GM21390 (cell line): ENCODE results near the gene SYAP1.
"Not testable (repeated sequence)": the region's sequence is repeated elsewhere in the genome, so short reads cannot be mapped to it uniquely, and the experiment has no call there.

Experiments
- ATAC-seq: cut with Tn5 transposase; IDR thresholded peaks from one replicate; pipeline ENCODE4 v1.9.1; 2021; ENCODE audit not compliant: unreplicated experiment

SYAP1 gene

GRCh38 chrX:16722481-16722880, 3.1 kb downstream of the SYAP1 start:
- ATAC-seq: no peak

GRCh38 chrX:16725072-16725471, 5.7 kb downstream of the SYAP1 start:
- ATAC-seq: no peak

- peak; percentile 64 for ATAC-seq
Measured at GRCh38 chrX:16726347-16726988, 7.1 kb downstream of the SYAP1 start.

- no peak for ATAC-seq
Measured at GRCh38 chrX:16727637-16728036, 8.2 kb downstream of the SYAP1 start.

GRCh38 chrX:16730450-16730849, 11.0 kb downstream of the SYAP1 start:
- no peak for ATAC-seq

GRCh38 chrX:16733013-16733412, 13.6 kb downstream of the SYAP1 start:
- no peak for ATAC-seq

GRCh38 chrX:16737024-16737423, 17.6 kb downstream of the SYAP1 start:
- no peak for ATAC-seq

- ATAC-seq: no peak
Measured at GRCh38 chrX:16739574-16739973, 20.2 kb downstream of the SYAP1 start.

- no peak for ATAC-seq
Measured at GRCh38 chrX:16743604-16744325, 24.4 kb downstream of the SYAP1 start.

- no peak for ATAC-seq
Measured at GRCh38 chrX:16745102-16745501, 25.7 kb downstream of the SYAP1 start.

- ATAC-seq: no peak
Measured at GRCh38 chrX:16745659-16746058, 26.2 kb downstream of the SYAP1 start.

- ATAC-seq: no peak
Measured at GRCh38 chrX:16748425-16748824, 29.0 kb downstream of the SYAP1 start.

GRCh38 chrX:16750136-16750535, 30.7 kb downstream of the SYAP1 start:
- no peak for ATAC-seq

GRCh38 chrX:16754019-16754418, 34.6 kb downstream of the SYAP1 start:
- ATAC-seq: no peak

GRCh38 chrX:16756724-16757123, 37.3 kb downstream of the SYAP1 start:
- no peak for ATAC-seq

- not testable (repeated sequence) for ATAC-seq
Measured at GRCh38 chrX:16761500-16761899, 42.1 kb downstream of the SYAP1 start.

- no peak for ATAC-seq
Measured at GRCh38 chrX:16762579-16762978, 43.2 kb downstream of the SYAP1 start.

GRCh38 chrX:16765594-16765993, 46.2 kb downstream of the SYAP1 start:
- no peak for ATAC-seq

GRCh38 chrX:16770970-16771482, 51.6 kb downstream of the SYAP1 start:
- no peak for ATAC-seq

GRCh38 chrX:16771483-16772398, 52.3 kb downstream of the SYAP1 start:
- ATAC-seq: no peak

GRCh38 chrX:16772460-16772859, 53.0 kb downstream of the SYAP1 start:
- ATAC-seq: no peak
